Body of pancreas (tissue), 4 donors: Measurements from ENCODE around the gene PECR. TPM values are rescaled to one million over a fixed set of nuclear protein-coding genes. Genes with fewer than 3 reads are reported as not detected.

Experiments
- ATAC-seq: fragments of 150-250 bp; one replicate; pipeline ENCODE4 v1.9.1; 2016
- DNase-seq, 4 donors: peaks; one replicate each; pipeline ENCODE4 v3.0.0-alpha.2; 2019
- H3K27ac ChIP-seq, 4 donors: fragments of 200-600 bp; sonication (generic); 1 replicate in 3 of 4; 2 replicates in 1 of 4; pipeline versions ENCODE4 v1.5.1 to v1.6.1; 2016 to 2019; ENCODE audit warnings: mild to moderate bottlenecking in 1 of 4, mixed read lengths in 1 of 4, moderate library complexity in 1 of 4
- H3K27me3 ChIP-seq, 2 donors: fragments of 200-600 bp; sonication (generic); one replicate each; pipeline ENCODE4 v1.6.0; 2016; ENCODE audit warnings: mild to moderate bottlenecking in 1 of 2
- H3K36me3 ChIP-seq, 2 donors: fragments of 200-600 bp; sonication (generic); replicated peaks in 1 of 2; 2 replicates each; pipeline ENCODE4 v1.5.1; 2016; ENCODE audit warnings: low read depth in 2 of 2; ENCODE audit not compliant: insufficient read depth in 1 of 2
- H3K4me1 ChIP-seq: fragments of 200-600 bp; sonication (generic); one replicate; pipeline ENCODE4 v1.6.0; 2016
- H3K4me3 ChIP-seq, 2 donors: fragments of 200-600 bp; sonication (generic); 1 replicate in 1 of 2; 2 replicates in 1 of 2; pipeline ENCODE4 v1.5.1; 2016 to 2019
- H3K9me3 ChIP-seq, 3 donors: fragments of 200-600 bp; sonication (generic); 1 replicate in 2 of 3; 2 replicates in 1 of 3; pipeline ENCODE4 v1.5.1; 2016
- POLR2A ChIP-seq, 3 donors: fragments of 450-650 bp; IDR thresholded peaks; one replicate each; pipeline ENCODE4 v1.6.1; 2016; ENCODE audit warnings: antibody characterized with exemption in 3 of 3, mild to moderate bottlenecking in 2 of 3
- WGBS, 2 donors: methylation state at CpG; one replicate each; pipeline ENCODE4 v1.1.5; 2017; 5-methylcytosine and 5-hydroxymethylcytosine counted together
- intact Hi-C: fragments of 100-400 bp; cut with DNase I; formaldehyde crosslinking; loops from one replicate; pipeline ENCODE4 v1.15.1; 2023
- total RNA-seq, 2 donors: library from RNA; depleted of rRNA; stranded (reverse); fragments of >200 nt; gene quantifications; one replicate each; pipeline ENCODE4 v1.1.0, GENCODE V29; 2016
- TF ChIP-seq, protein P1 (sequence below), 7 experiments: fragments of 450-650 bp in 4 of 7; fragments of 200-600 bp in 3 of 7; sonication (generic) in 3 of 7; IDR thresholded peaks; one replicate each; pipeline ENCODE4 v1.5.1; 2016 to 2019; ENCODE audit warnings: antibody characterized with exemption in 7 of 7

Gene PECR
- total RNA-seq, 2 donors from 2014 or later, result 5.9 to 6.5 TPM

DNA sequence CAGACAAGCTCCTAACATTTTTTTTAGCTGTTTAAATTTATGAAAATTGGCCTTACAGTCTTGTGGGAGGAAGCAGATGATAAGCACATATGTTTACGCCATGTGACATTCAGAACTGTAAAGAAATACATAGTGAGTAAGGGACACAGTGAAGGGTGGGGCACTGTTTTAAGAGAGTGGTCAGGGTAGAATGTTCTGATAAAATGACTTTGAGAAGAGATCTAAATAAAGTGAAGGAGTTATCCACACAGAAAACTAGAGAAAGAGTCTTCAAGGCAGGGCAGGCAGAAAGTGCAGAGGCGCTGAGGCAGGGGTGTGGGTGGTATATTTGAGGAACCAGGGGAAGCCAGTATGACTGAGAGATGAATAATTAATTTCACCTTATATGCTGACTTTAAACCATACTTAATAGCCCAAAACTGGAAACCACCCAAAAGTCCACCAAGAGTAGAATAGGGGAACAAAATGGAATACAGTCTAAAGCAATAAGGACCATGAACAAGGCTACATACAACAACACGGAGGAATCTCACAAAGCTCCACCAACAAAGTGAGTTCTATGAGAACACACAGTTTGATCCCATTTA lies 76.8 kb downstream of the PECR start:
- Histone ChIP-seq H3K27me3 (no peaks in the 10 kb centered on the region), H3K4me3 (no peak overlapping the region), H3K36me3 (no peaks in the 10 kb centered on the region), H3K9me3 (no peaks in the 10 kb centered on the region), H3K27ac (no peak overlapping the region), H3K4me1 (no peaks in the 10 kb centered on the region)
- 92 to 96% methylated on average over 3 of the region's 3 CpGs for WGBS, 2 donors
- ATAC-seq (no peak), DNase-seq (no peak)
- TF ChIP-seq POLR2A (IDR thresholded peaks at IDR 0.05), result no peak
- TF ChIP-seq, protein P1, sequence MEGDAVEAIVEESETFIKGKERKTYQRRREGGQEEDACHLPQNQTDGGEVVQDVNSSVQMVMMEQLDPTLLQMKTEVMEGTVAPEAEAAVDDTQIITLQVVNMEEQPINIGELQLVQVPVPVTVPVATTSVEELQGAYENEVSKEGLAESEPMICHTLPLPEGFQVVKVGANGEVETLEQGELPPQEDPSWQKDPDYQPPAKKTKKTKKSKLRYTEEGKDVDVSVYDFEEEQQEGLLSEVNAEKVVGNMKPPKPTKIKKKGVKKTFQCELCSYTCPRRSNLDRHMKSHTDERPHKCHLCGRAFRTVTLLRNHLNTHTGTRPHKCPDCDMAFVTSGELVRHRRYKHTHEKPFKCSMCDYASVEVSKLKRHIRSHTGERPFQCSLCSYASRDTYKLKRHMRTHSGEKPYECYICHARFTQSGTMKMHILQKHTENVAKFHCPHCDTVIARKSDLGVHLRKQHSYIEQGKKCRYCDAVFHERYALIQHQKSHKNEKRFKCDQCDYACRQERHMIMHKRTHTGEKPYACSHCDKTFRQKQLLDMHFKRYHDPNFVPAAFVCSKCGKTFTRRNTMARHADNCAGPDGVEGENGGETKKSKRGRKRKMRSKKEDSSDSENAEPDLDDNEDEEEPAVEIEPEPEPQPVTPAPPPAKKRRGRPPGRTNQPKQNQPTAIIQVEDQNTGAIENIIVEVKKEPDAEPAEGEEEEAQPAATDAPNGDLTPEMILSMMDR (IDR thresholded peaks at IDR 0.05), result no peak
- intact Hi-C loops, result no loop called here

GRCh38 chr2:216003876-216004696 lies 77.5 kb downstream of the PECR start:
- Histone ChIP-seq H3K27me3 (no peaks in the 10 kb centered on the region), H3K36me3 (no peaks in the 10 kb centered on the region), H3K4me1 (no peaks in the 10 kb centered on the region), H3K9me3 (no peaks in the 10 kb centered on the region), H3K4me3 (no peak overlapping the region), H3K27ac (no peak overlapping the region)
- DNase-seq (no peak), ATAC-seq (no peak)
- intact Hi-C loops, result no loop called here
- 87% methylated on average over 6 of the region's 6 CpGs for WGBS, 2 donors
- TF ChIP-seq POLR2A (IDR thresholded peaks at IDR 0.05), result no peak
- TF ChIP-seq, protein P1 (IDR thresholded peaks at IDR 0.05), result no peak

- WGBS, 2 donors, result 82 to 89% methylated on average over 2 of the region's 2 CpGs
- TF ChIP-seq, protein P1 (IDR thresholded peaks at IDR 0.05), result no peak
- no peak for TF ChIP-seq POLR2A (IDR thresholded peaks at IDR 0.05)
- H3K9me3 ChIP-seq, result no peaks in the 10 kb centered on the region
- H3K36me3 ChIP-seq, result no peaks in the 10 kb centered on the region
- intact Hi-C loops, result no loop called here
- ATAC-seq (no peak), DNase-seq (no peak)
- H3K27me3 ChIP-seq, result no peaks in the 10 kb centered on the region
- H3K4me1 ChIP-seq, result no peaks in the 10 kb centered on the region
- H3K4me3 ChIP-seq, result no peak overlapping the region
- no peak overlapping the region for H3K27ac ChIP-seq
Measured at GRCh38 chr2:216002693-216003092, 78.9 kb downstream of the PECR start.

DNA sequence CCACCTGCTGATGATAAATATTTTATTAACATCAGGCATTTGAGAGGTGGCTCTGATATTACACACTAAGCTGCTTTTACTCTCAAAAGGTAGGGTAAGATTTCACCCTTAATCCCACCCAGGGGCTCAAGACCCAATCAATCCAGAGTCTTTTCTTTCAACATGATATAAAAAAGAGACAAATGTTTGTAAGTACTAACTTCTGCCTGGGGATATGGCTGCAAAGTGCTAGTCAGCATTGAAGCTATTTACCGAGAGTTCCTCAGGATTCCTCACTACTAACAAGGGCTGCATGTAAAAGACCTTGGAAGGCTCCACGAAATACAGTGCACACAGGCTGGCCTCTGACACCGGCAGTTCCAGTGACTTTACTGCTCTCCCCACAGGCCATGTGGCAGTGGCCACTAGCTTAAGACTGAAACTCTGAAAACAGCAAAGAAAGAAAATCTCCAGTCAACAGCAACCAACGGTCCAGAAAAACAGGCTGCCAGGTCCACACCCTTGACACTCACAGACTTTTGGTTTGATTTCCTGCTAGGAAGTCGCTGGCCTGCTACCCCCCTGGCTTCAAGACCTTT lies 79.4 kb downstream of the PECR start:
- Histone ChIP-seq H3K4me3 (no peak overlapping the region), H3K27ac (no peak overlapping the region), H3K27me3 (no peaks in the 10 kb centered on the region), H3K4me1 (no peaks in the 10 kb centered on the region), H3K36me3 (no peaks in the 10 kb centered on the region), H3K9me3 (no peaks in the 10 kb centered on the region)
- DNase-seq, result no peak
- TF ChIP-seq POLR2A (IDR thresholded peaks at IDR 0.05), result no peak
- TF ChIP-seq, protein P1 (IDR thresholded peaks at IDR 0.05), result no peak
- intact Hi-C loops, result no loop called here
- WGBS, 2 donors, result 67 to 70% methylated on average over 5 of the region's 5 CpGs
- no peak for ATAC-seq
